ENCODE measurements around the gene KCNQ5.
A peak's percentile ranks its signal among the peaks of the same experiment; 100 is the strongest.

KCNQ5 gene

GRCh38 chr6:73003302-73003701 lies 381.4 kb downstream of the KCNQ5 start:
- DNase-seq (ENCODE audit: low read depth): no peak

DNA sequence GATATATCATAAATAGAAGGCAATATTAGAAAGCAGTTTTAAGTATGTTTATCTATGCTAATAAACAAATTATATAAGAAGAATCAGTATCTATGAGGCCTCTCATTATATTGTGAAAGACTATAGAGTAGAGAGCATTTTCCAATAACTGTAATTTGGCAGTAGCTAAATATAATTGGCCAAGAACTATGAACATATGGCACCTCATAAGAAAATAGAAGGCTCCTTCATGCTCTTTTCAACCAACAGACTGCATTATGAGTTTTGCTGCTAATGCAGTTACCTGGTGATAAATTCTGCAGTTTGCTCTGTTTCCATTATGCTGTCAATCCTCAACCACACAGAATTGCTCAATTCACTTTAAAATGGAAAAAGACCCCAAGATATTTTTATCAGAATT lies 382.4 kb downstream of the KCNQ5 start:
- no peak for DNase-seq (ENCODE audit: low read depth)

DNA sequence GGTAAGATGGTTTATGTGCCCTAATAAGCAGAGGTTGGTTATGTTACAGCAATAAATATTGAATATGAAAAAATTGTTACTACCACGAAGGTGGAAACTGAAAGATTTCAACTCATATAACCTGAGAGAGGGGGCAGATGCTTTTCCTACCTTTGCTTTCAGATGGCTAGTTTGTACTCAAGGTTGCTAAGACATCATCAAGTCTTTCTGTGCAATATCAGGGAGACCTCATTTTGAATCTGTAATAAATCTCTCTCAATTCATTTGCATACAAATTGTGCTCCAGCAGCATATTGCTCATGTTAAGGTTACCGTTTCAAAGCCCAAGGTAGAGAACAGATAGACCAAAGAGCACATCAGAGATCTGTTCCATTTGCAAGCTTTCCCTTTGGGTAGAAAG lies 383.0 kb downstream of the KCNQ5 start:
- DNase-seq (ENCODE audit: low read depth): no peak

- no peak for DNase-seq (ENCODE audit: low read depth)
Measured at GRCh38 chr6:73006146-73006545, 384.3 kb downstream of the KCNQ5 start.

DNA sequence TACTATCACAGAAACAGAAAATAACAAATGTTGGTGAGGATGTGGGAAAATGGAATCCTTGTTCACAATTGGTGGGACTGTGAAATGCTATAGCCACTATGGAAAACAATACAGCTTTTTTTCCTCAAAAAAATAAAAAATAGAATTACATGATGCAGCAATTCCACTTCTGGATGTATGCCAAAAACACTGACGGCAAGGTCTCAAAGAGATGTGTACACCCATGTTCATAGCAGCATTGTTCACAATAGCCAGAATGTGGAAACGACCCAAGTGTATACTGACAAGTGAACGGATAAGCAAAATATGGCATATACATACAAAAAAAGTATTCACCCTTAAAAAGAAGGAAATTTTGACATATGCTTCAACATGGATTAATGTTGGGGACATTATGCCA lies 390.1 kb downstream of the KCNQ5 start:
- no peak for DNase-seq (ENCODE audit: low read depth)

GRCh38 chr6:73017476-73017875 lies 395.6 kb downstream of the KCNQ5 start:
- DNase-seq (ENCODE audit: low read depth): no peak

GRCh38 chr6:73024598-73024997 lies 402.7 kb downstream of the KCNQ5 start:
- DNase-seq (ENCODE audit: low read depth): no peak

- no peak for DNase-seq (ENCODE audit: low read depth)
Measured at GRCh38 chr6:73027691-73028090, 405.8 kb downstream of the KCNQ5 start.

DNA sequence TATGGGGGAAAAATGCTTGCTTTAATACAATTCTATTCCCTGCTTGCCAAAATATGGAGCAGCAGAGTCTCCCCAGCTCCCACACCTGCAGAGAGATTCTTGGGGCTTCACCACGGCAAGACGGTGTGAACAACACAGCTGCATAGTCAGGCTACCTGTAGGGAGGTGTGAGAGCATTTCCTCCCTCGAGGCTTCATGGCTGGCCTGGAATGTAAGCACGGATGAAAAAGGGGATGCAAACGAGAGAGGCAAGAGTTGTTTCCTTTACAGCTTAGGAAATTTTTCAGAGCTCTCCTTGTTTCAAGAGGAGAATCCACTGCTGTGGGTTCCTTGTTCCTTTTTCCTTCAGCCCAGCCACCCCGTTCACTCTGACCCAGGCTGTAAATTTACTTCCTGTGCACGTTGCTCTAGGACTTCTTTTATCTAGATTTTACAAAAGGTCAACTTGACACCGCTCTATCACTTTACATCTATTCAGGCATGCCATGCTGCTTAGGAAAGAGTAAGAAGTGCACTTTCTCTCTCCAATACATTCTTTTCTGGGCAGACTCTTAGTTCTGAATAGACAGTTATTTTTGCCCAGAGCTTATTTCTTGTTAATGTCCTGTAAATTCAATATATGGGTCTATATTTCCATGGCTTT lies 406.4 kb downstream of the KCNQ5 start:
- no peak for DNase-seq (ENCODE audit: low read depth)

DNA sequence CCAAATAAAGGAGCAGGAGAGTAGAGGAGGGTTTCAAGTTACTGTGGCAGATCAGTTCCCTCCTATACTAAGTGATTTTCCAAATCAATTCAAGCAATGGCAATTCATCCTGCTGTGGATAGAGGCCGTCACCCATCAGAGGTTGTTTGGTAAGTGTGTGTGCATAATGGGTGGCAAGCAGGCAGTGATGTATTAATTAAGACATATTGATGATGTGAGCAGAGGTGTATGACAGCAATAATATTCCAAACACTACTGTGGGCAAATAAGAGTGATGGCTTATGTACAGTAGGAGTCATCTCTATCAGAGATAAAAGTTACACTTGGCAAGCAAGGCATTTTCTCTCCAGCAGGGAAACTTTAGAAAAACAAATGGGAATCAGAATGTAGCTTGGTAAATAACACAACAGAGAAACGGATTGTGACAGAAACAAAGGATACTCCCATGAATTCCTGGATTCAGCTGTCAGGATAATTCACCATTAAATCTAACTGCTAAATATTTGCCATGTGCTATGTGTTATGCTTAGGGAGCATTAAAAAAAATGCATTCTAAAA lies 407.1 kb downstream of the KCNQ5 start:
- DNase-seq (ENCODE audit: low read depth): no peak

- DNase-seq (ENCODE audit: low read depth): no peak
Measured at GRCh38 chr6:73030257-73030656, 408.4 kb downstream of the KCNQ5 start.

- DNase-seq (ENCODE audit: low read depth): no peak
Measured at GRCh38 chr6:73030791-73031782, 409.2 kb downstream of the KCNQ5 start.

- peak; percentile 8 for DNase-seq (ENCODE audit: low read depth)
Measured at GRCh38 chr6:73032586-73032985, 410.7 kb downstream of the KCNQ5 start.

- no peak for DNase-seq (ENCODE audit: low read depth)
Measured at GRCh38 chr6:73036689-73037088, 414.8 kb downstream of the KCNQ5 start.

GRCh38 chr6:73041051-73041450 lies 419.2 kb downstream of the KCNQ5 start:
- no peak for DNase-seq (ENCODE audit: low read depth)

- DNase-seq (ENCODE audit: low read depth): no peak
Measured at GRCh38 chr6:73042892-73043291, 421.0 kb downstream of the KCNQ5 start.

- DNase-seq (ENCODE audit: low read depth): no peak
Measured at GRCh38 chr6:73043446-73043845, 421.6 kb downstream of the KCNQ5 start.

GRCh38 chr6:73045609-73046008 lies 423.7 kb downstream of the KCNQ5 start:
- no peak for DNase-seq (ENCODE audit: low read depth)

DNA sequence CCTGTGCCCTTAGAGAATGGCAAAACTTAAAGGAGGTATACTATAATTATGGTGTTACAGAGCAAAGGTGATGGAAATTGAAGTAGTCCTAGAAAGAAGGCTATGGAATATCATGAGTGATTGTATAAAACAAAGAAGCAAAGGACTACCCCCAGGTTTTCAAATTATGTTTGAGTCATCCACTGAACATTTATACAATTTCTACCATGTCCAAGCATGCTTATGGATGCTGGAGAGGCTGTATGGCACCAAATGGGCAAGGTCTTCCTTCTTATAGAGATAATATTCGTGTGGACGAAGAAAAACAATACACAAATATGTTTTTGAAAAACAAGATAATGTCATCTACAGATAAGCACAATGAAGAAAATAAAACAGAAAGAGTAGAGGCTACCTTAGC lies 425.9 kb downstream of the KCNQ5 start:
- DNase-seq (ENCODE audit: low read depth): no peak

DNA sequence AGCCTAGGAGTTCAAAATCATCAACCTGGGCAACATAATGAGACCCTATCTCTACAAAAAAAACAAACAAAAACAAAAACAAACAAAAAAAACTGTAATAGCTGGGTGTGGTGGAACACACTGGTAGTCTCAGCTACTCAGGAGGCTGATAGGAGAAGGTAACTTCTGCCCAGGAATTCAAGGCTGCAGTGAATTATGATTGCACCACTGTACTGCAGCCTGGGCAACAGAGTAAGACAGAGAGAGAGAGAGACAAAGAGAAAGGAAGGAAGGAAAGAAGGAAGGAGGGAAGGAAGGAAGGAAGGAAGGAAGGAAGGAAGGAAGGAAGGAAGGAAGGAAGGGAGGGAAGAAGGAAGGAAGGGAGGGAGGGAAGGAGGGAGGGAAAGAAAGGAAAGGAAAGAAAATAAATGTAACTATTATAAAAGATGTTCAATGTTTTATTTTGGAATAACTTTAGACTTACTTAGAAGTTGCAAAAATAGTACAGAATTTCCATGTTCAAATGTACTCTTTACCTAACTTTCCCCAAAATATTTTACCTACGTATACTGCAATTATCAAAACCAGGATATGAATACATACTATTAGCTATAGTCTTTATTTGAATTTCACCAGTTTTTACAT lies 428.2 kb downstream of the KCNQ5 start:
- no peak for DNase-seq (ENCODE audit: low read depth)

- no peak for DNase-seq (ENCODE audit: low read depth)
Measured at GRCh38 chr6:73050706-73051105, 428.8 kb downstream of the KCNQ5 start.

DNA sequence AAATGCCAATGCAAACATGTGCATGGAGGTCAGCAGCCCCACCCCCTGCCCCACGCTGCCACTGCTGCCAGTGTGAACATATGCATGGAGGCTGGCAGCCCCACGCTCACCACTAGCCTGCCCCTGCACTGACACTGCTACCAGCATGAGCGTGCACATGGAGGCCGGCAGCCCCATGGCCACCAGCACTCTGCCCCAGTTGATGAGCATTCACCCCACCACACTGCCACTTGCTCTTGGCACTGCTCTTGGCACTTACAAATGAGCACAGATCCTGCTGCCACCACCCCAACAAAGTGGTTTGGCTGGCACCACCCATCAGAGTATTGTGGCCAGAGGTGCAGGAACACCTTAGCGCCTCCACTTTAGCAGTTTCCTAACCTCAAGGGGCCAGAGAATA lies 429.3 kb downstream of the KCNQ5 start:
- DNase-seq (ENCODE audit: low read depth): no peak

- no peak for DNase-seq (ENCODE audit: low read depth)
Measured at GRCh38 chr6:73054958-73055357, 433.1 kb downstream of the KCNQ5 start.
